Testis (tissue), 2 donors: ENCODE measurements around the gene NTMT1.

Source experiments
- POLR2A ChIP-seq: fragments of 450-650 bp; IDR thresholded peaks from one replicate; pipeline ENCODE4 v1.6.1; 2017; ENCODE audit warnings: antibody characterized with exemption, mild to moderate bottlenecking, moderate library complexity
- TF ChIP-seq, protein P1 (sequence below), 3 experiments: fragments of 450-650 bp in 2 of 3; fragments of 200-600 bp in 1 of 3; sonication (generic) in 1 of 3; IDR thresholded peaks; one replicate each; pipeline ENCODE4 v1.5.1; 2016 to 2019; ENCODE audit warnings: antibody characterized with exemption in 3 of 3, mild to moderate bottlenecking in 2 of 3, moderate library complexity in 1 of 3

DNA sequence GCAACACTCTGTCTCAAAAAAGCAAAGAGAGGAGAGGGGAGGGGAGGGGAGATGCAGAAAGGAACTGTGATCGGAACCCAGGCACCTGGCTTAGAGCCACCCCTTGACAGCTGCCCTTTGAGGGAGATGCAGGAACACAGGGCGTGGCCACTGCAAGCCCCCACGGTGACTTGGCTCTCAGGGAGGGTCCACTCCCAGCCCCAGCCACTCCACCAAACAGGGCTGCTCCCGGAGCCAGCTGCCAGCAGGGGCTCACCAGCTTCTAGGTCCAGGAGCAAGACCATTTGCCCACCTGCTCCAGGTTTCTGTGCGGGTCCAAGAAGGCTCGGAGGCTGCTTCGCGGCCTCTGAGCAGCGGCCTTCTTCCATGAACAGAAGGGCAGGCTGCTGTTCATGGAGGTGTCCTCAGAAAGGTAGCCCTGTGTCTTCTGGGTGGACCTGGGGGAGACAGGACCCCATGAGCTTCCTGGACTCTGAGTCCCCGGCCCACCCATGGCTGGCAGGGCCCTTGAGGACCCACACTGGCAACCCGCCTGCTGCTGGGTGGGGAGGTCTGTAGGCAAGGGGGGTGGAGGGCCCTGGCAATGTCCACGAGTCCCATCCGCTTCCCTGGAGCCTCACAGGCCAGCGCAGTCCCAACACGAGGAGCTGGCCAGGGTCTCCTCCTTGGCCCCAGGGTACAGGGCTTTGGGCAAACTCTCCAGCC, 13.0 kb upstream of the NTMT1 start:
- TF ChIP-seq, protein P1, sequence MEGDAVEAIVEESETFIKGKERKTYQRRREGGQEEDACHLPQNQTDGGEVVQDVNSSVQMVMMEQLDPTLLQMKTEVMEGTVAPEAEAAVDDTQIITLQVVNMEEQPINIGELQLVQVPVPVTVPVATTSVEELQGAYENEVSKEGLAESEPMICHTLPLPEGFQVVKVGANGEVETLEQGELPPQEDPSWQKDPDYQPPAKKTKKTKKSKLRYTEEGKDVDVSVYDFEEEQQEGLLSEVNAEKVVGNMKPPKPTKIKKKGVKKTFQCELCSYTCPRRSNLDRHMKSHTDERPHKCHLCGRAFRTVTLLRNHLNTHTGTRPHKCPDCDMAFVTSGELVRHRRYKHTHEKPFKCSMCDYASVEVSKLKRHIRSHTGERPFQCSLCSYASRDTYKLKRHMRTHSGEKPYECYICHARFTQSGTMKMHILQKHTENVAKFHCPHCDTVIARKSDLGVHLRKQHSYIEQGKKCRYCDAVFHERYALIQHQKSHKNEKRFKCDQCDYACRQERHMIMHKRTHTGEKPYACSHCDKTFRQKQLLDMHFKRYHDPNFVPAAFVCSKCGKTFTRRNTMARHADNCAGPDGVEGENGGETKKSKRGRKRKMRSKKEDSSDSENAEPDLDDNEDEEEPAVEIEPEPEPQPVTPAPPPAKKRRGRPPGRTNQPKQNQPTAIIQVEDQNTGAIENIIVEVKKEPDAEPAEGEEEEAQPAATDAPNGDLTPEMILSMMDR (IDR thresholded peaks at IDR 0.05) = no peak
- TF ChIP-seq POLR2A = no peak
